GM19025 (cell line): ENCODE results near the gene ATXN7L2.
A peak's percentile ranks its signal among the peaks of the same experiment; 100 is the strongest.

Source experiments
- ATAC-seq: cut with Tn5 transposase; IDR thresholded peaks from one replicate; pipeline ENCODE4 v1.9.1; 2021; ENCODE audit warnings: mild to moderate bottlenecking, low read depth, moderate library complexity; ENCODE audit not compliant: unreplicated experiment

Gene ATXN7L2

DNA sequence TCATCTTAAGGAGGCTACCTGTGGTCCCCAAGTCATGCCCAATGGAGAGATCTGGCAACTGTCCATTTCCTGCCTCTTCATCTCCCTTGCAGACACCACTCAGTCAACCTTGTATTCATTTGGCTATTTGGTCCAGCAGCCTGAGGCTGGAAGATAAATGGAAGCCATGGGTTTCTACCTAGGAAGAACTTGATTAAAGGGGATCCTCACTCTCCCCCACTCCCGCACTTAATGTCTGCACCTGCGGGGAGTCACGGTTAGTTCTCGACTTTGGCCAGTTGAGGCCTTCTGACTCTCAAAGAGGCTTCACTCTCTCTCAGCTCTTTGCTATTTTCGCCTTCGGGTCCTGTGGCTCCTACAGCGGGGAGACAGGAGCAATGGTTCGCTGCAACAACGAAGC lies 8.4 kb upstream of the ATXN7L2 start:
- ATAC-seq: no peak

- no peak for ATAC-seq
These were observed 6.9 kb upstream of the ATXN7L2 start for GRCh38 chr1:109476825-109477224.

DNA sequence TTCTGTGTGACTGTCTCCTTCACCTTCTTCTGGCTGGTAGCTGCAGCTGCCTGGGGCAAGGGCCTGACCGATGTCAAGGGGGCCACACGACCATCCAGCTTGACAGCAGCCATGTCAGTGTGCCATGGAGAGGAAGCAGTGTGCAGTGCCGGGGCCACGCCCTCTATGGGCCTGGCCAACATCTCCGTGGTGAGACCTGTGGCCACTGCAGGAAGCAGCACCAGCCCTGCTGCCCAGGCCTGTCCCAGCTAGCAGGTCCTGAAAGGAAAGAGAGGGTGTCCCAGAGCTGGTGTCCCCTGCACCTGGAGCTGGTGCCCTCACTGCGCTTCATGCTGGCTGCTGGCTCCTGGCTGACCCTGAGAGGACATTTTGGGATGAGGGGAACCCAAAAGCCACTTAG lies 5.9 kb upstream of the ATXN7L2 start:
- no peak for ATAC-seq

- ATAC-seq: no peak
These were observed 4.9 kb upstream of the ATXN7L2 start for GRCh38 chr1:109478806-109479205.

GRCh38 chr1:109479311-109479710 lies 4.4 kb upstream of the ATXN7L2 start:
- ATAC-seq: no peak

- no peak for ATAC-seq
These were observed 3.8 kb upstream of the ATXN7L2 start for GRCh38 chr1:109479901-109480300.

- ATAC-seq: no peak
These were observed 2.1 kb upstream of the ATXN7L2 start for GRCh38 chr1:109481646-109482045.

DNA sequence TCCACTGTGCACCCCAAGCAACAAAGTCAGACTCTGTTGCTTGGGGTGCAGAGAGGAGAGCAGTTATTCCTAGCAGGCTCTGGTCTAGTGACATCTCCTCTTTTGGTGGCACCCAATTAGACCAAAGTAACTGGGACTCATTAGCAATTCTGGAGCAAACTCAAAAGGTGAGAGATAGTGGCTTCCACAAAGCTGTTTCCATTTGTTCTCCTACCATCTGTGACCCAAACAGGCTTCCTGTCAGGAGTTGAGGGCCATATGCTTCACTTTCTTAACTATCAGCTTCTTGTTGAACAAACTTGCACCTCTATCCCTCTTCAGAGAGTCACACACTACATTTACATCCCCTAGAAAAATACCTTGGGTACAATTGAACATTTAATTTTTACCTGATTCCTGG lies 1.5 kb upstream of the ATXN7L2 start:
- ATAC-seq: no peak

DNA sequence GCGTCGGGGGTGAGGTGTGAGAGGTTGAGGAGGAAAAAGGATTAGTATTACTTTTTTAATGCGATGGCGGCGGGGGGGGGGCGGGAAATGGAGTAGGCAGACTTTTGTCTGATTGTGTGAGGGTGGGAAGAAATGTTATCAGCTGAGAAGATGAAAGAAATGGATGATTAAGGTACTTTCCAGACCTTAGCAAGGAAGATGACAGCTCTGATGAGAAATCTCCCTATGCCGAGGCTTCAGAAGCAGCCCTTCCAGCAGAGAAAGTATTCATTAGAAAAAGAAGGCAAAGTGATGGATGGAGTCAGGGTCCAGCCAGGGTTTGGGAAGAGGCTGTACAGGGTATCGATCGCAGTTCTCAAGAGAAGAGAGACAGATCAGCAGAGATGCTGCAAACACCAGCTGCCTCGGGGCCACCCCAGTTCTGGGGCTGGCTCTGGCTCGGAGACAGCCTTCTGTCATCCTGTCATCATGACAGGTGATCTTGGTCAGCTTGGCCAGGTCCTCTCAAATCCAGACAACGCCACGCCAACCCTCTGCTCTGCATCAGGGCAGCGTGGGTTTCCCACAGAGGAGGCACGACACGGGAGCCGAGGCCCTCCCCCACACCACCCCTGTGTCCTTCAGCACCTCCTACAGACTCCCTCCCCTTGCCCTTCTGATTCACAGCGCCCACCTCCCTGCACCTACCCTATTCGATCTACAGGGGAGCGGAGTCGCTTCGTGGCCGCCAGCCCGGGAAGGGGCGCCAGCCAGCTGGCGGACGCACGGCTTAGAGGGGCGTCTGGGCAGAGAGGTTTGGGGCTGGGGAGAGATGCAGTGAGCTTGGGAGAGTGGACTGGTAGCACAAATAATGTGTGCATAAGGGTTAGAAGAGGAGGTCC lies 674 bp upstream of the ATXN7L2 start:
- ATAC-seq: peak; percentile 2

DNA sequence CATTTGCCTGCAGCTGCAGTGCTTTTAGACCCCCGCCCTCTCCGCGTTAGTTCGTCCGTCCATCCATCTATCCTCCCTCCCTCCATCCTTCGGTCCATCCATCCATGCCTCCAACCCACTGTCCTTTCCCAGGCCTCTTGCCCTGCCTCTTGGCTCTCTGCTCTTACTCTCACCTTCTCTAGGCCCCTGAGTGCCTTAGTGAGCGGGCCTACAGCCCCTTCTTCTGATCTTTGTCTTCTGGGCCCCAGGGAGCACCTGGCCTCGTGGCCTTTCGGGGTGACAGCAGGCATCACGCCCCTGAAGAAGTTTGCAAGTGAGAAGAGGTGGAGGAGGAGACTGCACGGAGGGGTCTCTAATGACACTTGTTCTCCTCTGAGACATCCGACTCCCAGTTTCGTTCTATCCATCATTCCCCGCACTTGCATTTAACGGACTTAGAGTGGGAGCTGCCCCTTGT lies 842 bp downstream of the ATXN7L2 start:
- no peak for ATAC-seq

DNA sequence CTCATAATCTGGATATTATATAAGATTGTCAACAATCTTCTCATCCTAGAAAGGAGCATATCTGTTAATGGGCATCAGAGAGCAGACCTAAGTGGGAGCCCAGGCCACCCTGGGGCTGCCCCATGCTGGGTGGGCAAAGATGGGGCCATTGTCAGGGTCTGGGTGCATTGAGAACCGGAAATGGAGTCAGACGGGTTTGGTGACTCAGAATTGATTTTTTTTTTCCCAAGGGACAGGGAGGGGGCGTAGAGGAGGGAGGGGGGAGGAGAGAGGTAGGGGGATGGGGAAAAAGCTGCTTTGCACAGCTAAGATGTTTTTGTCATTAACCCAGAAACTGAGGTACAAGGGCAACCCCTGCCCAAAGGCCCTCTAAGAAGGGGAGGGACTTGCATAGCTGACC lies 1.3 kb downstream of the ATXN7L2 start:
- no peak for ATAC-seq

DNA sequence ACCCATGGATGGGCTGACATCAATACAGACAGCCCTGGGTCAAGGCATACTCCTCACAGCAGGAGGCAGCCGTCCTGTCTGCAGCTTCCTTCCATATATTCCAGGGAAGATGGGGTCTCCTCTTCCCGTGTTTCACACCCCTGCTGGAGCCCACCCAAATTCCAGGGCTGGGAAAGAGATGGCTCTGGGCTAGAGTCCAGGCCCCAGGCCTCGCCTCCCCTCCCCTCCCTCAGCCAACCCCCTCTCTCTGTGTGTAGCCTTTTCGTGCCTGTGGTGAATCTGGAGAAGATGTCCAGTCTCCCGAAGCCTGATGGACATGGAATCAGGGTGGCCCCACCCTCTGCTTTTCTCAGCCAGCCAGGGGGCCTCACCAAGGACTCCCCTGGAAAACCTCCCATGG lies 3.6 kb downstream of the ATXN7L2 start:
- no peak for ATAC-seq

GRCh38 chr1:109488201-109488600 lies 4.5 kb downstream of the ATXN7L2 start:
- no peak for ATAC-seq

DNA sequence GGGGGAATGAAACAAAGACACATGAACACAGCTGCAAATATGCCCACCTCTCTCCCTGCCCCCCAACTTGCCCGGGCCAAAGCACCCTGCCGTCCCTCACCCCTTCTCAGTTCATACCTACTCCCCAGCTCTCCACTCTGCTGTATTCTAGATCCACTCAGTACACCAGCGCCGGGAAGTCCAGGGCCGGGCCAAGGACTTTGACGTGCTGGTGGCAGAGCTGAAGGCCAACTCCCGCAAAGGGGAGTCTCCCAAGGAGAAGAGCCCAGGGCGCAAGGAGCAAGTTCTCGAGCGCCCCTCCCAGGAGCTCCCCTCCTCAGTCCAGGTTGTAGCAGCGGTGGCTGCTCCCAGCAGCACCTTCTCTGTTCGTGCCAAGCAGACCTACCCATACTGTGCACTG lies 5.0 kb downstream of the ATXN7L2 start:
- ATAC-seq: no peak

- ATAC-seq: no peak
These were observed 6.6 kb downstream of the ATXN7L2 start for GRCh38 chr1:109490029-109490933.

DNA sequence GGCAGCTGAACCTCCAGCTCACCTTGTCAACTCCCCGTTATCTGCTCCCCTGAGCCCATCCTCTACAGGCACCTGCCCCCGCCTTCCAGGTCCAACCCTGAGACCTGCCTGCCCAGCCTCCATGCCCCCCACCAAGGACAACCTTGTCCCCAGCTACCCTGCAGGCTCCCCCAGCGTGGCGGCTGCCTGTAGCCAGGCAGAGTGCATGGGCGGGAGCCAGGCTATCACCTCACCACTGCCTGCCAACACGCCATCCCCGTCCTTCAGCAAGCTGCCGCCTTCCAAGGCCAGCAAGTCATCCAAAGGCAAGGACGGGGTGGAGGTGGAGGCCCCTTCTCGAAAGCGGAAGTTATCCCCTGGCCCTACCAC lies 7.2 kb downstream of the ATXN7L2 start:
- no peak for ATAC-seq

DNA sequence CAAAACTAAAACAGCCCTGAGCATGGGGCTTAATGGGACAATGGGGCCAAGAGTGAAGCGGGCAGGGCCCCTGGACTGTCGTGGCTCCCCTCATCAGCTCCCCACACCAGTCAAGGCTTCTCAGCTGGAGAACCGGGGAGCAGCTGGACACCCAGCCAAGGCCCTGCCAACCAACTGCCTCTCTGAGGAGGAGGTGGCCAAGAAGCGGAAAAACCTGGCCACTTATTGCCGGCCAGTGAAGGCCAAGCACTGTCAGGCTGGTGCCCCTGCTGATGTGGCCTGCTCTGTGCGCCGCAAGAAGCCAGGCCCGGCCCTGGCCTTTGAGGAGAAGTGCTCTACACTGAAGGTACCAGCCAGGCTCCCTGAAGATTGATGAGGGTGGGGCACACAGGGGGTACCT lies 7.7 kb downstream of the ATXN7L2 start:
- no peak for ATAC-seq

DNA sequence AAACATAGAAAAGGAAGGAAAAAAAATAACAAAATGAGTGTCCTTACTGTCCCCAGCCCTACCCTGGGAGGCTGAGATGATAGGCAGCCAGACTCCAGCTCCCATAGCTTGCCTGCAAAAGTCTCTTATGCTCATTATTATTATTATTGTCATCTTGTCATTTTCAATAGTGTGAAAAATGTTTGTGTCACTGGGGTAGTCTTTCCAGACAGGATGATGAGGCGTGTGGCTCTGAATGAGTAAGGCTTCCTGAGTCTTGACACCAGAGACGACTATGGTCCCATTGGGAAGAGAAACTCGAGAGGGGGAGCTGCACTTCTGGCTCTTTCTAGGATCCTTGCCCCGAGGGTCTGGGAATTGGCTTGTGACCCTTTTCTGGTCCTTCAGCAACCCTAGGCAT lies 9.1 kb downstream of the ATXN7L2 start:
- ATAC-seq: no peak

- no peak for ATAC-seq
These were observed 9.5 kb downstream of the ATXN7L2 start for GRCh38 chr1:109493227-109493626.

DNA sequence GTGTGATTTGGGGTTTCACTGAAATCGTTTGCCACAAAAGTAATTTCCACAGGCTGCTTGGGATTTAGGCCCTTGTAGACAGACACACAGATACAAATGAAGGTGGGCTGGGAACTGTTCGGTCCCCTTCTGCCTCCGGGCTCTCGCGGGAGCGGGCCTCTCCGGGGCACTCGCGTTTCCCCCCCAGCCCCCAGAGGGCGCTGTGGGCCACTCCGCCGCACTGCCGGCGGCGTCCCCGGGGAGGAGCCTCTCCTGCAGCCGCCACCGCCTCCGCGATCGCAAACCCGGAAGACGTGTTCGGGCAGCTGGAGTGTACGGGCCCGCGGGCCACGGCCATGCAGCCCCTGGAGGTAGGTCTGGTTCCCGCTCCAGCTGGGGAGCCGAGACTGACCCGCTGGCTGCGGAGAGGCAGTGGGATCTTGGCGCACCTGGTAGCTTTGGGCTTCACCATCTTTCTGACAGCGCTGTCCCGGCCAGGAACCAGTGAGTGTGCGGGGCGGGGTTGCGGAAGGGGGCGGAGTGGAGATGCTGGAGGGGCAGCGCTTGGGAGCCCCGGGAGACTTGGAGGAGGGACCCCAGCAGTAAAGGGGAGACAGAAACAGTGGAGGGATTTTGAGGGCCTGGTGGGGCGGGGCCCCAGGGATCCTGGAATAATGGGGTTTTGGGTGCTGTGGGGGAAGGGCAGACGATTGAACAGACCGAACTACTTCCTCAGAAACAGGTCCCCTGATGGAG lies 10.3 kb downstream of the ATXN7L2 start, which contains the start of gene CYB561D1:
Gene CYB561D1, plus strand, starts transcription at position 290 of the 735 bp plus-strand sequence. Its CDS starts 46 bp downstream, at position 336.
- ATAC-seq: peak; percentile 83

GRCh38 chr1:109495738-109496137 lies 12.0 kb downstream of the ATXN7L2 start:
- no peak for ATAC-seq
